GM18502 (cell line): ENCODE data around the gene MSI2.

Source experiments
- ATAC-seq: cut with Tn5 transposase; IDR thresholded peaks from one replicate; pipeline ENCODE4 v1.9.1; 2021; ENCODE audit warnings: mild to moderate bottlenecking; ENCODE audit not compliant: unreplicated experiment, poor library complexity

Gene MSI2

DNA sequence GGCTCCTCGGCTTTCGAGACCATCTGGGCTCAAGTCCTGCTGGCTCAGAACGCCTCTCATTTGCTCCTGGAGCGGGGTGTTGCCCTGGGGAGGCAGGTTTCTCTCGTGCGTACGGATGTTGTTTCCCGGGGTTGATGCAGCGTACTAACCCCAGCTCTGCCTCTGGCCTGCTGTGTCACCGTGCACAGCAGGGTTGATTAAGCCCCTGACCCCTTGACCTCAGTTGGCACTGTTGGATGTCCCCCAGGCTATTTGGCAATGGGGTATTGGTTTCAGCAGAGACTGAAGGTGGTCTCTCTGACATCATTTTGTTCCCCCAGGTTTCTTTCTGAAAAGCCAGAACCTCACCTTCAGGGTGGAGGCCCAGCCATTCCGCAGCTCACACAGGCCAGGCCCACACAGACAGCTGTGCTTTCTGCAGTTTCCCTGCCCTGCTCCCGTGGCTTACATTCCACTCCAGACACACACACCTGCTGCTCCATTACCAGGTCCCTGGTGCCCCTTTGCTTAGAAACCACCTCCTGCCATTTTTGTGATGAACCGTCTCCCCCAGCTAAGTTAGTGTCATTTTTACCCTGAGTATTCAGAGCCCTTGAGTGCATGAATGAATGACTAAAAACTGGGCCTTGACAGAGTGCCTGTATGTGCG, 255.3 kb downstream of the MSI2 start:
- no peak for ATAC-seq

DNA sequence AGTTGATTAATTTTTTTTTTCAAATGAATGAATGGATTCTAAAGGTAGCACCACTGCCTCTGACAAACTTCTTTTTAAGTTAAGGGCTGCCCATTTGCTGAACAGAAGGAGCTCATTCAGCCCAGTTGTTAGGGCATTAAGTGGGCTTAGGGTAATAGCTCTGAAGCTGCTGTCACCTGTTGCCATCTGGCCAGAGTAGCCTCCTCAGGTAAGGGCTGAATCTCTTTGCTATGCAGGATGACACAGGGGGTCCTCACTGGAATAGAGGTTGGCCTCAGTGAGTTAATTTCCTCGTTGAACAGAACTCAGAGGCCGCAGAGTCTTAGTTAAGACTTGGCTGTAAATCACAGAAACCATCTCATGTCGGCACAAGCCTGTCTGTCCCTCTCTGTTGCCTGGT, 255.9 kb downstream of the MSI2 start:
- ATAC-seq: no peak

DNA sequence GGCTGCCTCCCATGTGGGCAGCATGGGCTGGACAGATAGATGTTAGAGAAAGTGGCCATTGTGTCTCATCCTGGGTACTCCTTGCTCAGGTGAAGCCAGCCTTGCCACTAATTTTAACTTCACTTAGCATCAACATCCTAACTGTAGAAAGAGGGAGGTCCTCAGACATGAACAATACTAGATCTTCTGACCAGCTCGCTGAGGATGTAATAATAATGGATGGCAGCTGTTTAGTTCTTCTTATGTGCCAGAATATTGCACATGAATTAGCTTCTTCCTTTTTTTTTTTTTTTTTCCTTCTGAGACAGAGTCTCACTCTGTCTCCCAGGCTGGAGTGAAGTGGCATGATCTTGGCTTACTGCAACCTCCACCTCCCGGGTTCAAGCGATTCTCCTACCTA, 256.4 kb downstream of the MSI2 start:
- ATAC-seq: no peak

- no peak for ATAC-seq
These were observed 257.2 kb downstream of the MSI2 start for GRCh38 chr17:57513569-57513968.

- no peak for ATAC-seq
These were observed 258.3 kb downstream of the MSI2 start for GRCh38 chr17:57514614-57515013.

- no peak for ATAC-seq
These were observed 259.4 kb downstream of the MSI2 start for GRCh38 chr17:57515662-57516211.

GRCh38 chr17:57516290-57517230, 260.2 kb downstream of the MSI2 start:
- ATAC-seq: no peak

GRCh38 chr17:57517273-57517631, 260.9 kb downstream of the MSI2 start:
- ATAC-seq: no peak

DNA sequence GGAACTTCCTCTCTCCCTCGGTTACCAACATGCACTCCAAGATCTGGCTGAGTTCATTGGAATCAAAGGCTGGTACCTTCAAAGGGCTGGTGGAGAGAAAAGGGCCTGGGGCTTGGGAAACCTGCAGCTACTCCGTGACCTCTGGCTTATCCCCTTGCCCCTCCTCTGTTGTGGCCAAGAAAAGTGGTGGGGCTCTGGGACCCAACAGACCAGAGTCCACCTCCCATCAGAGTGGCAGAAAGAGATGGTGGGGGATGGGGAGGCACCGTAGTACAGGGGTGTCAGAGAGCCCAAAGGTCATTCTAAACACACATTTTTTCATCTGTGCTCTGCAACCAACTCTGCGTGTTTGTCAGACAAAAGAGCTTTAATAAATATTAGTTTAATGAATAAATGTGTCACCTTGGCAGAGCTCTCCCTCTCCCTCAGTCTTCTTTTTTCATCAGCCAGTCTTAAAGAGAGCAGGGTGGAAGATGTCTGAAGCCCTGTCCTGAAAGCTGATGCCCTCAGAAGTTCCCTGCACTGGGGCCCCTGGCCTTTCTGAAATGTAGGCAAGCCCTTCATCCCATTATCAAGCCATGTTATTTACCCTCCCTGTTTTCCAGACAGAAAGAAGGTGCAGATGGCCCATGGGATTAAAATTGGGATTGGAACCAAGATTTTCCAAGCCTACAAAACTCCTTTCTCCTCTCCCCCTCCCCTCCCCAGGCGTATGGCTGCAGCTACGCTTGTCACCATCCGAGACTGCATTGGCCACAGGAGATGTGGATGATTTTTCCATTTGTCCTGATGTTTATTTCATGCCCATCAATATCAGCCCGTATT, 261.5 kb downstream of the MSI2 start:
- ATAC-seq: no peak

DNA sequence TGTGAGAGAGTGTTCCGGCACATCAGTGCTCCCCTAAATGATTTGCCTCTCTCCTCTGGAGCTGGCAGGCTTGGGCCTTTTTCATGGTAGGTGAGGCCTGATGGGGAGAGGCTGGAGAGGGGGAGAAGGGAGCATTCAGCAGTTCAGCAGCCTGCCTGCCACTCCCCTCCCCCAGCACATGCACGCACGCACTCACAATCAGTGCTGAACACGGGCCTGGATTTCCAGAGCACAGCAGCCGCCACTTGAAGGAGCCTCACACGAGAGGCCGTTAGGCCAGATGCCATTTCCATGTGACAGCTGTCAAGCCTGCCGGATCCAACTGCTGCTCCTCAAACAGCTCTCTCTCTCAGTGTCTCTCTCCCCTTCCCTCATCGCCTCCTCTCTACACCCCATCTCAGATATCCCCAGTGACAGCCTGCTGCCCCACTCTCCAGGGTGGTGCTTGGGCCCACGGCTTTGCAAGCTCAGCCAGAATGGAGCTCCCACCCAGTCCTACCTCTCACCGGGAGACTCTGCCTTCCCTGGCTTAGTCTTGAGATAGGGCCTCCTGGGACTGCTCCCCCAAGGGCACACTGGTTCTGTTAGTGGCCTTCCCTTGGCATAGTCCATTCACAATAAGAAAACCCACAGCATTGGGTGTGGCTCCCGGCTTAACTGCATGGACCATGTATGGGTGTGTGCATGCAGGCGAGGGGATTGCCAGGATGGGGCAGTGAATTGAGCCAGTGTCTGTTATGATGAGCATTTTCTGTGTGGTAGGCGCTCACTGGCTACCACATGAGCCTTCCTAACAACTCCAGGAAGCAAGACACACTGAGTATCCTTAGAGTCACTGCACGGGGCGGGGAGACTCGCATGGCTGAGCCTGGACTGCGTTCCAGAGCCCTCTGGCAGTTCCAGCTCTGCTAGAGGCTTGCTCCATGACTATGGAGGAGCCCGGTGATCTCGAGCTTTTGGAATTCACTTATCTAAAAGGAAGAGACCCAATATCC, 262.6 kb downstream of the MSI2 start:
- no peak for ATAC-seq

DNA sequence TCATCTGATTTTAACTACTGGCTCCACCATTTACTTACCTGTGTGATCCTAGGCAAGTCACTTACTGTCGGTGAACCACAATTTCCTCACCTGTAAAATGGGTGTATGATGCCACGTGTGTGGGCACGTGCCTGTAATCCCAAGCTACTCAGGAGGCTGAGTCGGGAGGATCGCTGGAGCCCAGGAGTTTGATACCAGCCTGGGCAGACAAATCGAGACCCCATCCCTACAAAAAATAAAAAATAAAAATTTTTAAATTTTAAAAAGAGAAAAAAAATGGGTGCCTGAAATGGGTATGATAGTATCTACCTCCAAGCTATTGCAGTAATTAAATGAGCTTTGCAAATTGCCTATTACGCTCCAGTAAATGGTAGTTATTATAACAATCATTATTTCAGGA, 263.5 kb downstream of the MSI2 start:
- no peak for ATAC-seq

DNA sequence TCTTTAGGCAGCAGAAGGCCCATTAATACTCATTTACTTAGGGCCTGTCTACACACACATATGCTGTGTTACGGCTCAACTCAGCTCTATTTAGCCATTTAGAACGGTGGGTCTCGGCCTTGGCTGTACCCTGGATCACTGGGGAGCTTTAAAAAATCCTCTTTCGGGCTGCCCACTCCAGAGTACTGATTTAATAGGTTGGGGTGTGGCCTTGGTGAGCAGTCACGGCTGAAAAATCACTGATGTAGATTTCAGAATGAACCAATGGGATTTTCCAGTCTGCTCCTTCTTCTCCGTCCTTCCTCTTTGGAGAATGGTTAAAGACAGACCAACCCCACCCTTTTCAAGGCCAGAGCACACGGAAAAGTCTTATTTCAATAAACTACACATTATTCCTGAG, 265.3 kb downstream of the MSI2 start:
- ATAC-seq: no peak

DNA sequence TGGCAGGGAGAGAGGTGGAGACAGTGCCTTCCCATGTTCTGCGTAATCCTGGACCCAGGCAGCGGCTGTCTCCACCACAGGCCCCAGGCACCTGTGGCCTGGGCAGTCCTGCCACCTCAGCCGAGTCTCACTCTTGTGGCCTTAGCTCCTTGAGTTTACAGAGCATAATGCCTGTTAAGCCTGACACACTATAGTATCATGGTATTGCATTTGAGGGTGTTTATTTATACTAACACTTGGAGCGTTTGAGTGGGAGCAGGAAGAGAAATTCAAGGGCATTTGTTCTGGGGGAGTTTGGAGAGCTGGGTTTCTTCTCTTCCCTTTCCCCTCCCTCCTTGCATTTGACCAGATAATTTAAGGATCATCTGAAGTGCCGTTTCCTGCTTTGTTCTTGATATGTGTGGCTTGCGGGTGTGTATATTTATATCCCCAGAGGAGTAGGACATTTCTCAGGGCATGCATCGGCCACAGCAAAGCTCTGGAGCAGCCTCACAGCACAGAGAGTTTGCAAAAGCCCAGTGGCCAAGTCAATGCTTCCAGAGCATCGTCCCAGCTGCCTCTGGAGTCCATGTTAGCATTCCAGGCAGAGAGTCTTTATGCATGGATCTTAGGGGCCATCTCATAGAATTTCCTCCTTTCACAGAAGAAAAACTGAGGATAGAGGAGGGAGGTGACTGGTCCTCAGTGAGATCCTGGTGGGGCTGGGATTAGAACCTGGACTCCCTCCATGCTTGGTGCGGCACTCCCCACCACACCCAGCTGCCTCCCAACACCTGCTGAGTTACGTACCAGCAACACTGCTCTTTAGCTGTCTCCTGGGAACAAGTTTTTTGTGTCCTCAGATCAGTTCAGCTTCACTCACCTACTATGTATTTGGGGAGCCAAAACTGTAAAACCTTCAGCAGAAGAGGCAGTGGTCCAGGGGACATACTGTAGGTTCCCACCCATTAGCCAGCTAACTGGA, 266.0 kb downstream of the MSI2 start:
- no peak for ATAC-seq

DNA sequence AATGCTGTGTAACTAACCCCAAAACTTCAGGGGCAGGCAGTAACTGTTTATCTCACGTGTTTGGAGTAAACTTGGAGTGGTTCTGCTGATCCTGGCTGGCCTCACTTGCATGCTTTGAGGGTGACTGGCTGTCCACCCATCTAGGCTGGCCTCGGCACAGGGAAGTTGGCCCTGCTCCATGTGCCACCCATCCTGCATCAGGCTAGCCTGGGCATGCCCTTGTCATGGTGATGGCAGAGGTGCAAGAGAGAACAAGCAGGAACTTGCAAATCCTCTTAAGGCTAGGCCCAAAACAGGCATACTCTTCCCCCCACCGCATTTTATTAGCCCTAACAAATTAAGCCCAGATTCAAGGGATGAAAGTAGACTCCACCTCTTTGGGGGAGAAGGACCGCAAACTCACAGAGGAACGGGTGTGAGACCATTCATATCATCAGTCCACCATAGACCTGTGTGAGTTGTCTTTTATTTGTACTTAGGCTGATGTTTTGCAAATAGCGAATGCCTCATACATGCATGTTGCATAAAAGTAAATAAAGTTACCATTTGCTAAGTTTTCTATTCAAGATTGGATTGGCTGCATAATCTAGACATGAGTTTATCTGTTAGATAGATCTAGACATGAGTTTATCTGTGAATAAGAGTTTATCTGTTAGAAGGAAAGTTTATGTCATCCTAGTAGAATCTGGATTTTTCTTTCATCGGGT, 267.8 kb downstream of the MSI2 start:
- no peak for ATAC-seq

GRCh38 chr17:57524839-57525568, 268.7 kb downstream of the MSI2 start:
- ATAC-seq: no peak

GRCh38 chr17:57527221-57528057, 271.1 kb downstream of the MSI2 start:
- ATAC-seq: no peak
